K562 (cell line): ENCODE data around the gene RARRES2. TPM values are rescaled to one million over a fixed set of nuclear protein-coding genes. Genes with fewer than 3 reads are reported as not detected.
A peak's percentile ranks its signal among the peaks of the same experiment; 100 is the strongest.

ENCODE experiments used
- ARID1B ChIP-seq: fragments of 450-650 bp; IDR thresholded peaks from 2 replicates; pipeline ENCODE4 v1.6.1; 2016; ENCODE audit warnings: antibody characterized with exemption, mild to moderate bottlenecking, inconsistent platforms
- ATF4 ChIP-seq: fragments of 450-650 bp; formaldehyde crosslinking; IDR thresholded peaks from 2 replicates; pipeline ENCODE4 v1.4.0; 2022; ENCODE audit warnings: mild to moderate bottlenecking, moderate library complexity
- BRF2 ChIP-seq: IDR thresholded peaks from 3 replicates; pipeline ENCODE4 v1.6.1; 2011; ENCODE audit warnings: borderline replicate concordance, mild to moderate bottlenecking; ENCODE audit not compliant: insufficient read length, insufficient read depth
- CHD1 ChIP-seq: fragments of 200-600 bp; sonication (generic); IDR thresholded peaks from one replicate; pipeline ENCODE4 v1.6.1; 2012; ENCODE audit warnings: mild to moderate bottlenecking, moderate library complexity, low read length, inconsistent platforms
- CREB1 ChIP-seq, 2 experiments: sonication (generic) in 1 of 2; formaldehyde crosslinking in 1 of 2; IDR thresholded peaks; 2 replicates each; pipeline versions ENCODE4 v1.6.1 to v1.8.0; 2012 to 2022; ENCODE audit warnings: inconsistent platforms in 1 of 2, mild to moderate bottlenecking in 1 of 2, missing genetic modification reagents in 1 of 2, moderate library complexity in 1 of 2
- E2F3 ChIP-seq: fragments of 250-450 bp; sonication (Bioruptor Pico); IDR thresholded peaks from 2 replicates; pipeline ENCODE4 v1.4.0; 2020; ENCODE audit warnings: mild to moderate bottlenecking
- ESRRB ChIP-seq: fragments of 250-450 bp; sonication (Bioruptor Pico); IDR thresholded peaks from 2 replicates; pipeline ENCODE4 v1.5.0; 2020; ENCODE audit warnings: mild to moderate bottlenecking, moderate library complexity, borderline replicate concordance
- EWSR1 ChIP-seq: fragments of 450-650 bp; IDR thresholded peaks from 2 replicates; pipeline ENCODE4 v1.6.1; 2018; ENCODE audit warnings: borderline replicate concordance, mild to moderate bottlenecking, low read depth, moderate library complexity; ENCODE audit not compliant: partially characterized antibody
- FOXA3 ChIP-seq, 2 experiments: fragments of 450-650 bp in 1 of 2; sonication (generic) in 1 of 2; formaldehyde crosslinking; IDR thresholded peaks in 1 of 2; conservative IDR thresholded peaks in 1 of 2; 2 replicates each; pipeline versions ENCODE4 v1.4.0 to v1.8.0; 2020 to 2022; ENCODE audit warnings: mild to moderate bottlenecking in 2 of 2, missing genetic modification reagents in 1 of 2
- GTF2E2 ChIP-seq: fragments of 200-800 bp; sonication (Bioruptor generic); IDR thresholded peaks from 2 replicates; pipeline ENCODE4 v1.6.1; 2016; ENCODE audit warnings: missing genetic modification characterization, missing compliant biosample characterization
- HMG20B ChIP-seq: fragments of 250-450 bp; sonication (Bioruptor Pico); IDR thresholded peaks from 2 replicates; pipeline ENCODE4 v1.5.0; 2021; ENCODE audit warnings: mild to moderate bottlenecking
- JUNB ChIP-seq: fragments of 450-650 bp; formaldehyde crosslinking; conservative IDR thresholded peaks from 2 replicates; pipeline ENCODE4 v1.4.0; 2020; ENCODE audit warnings: mild to moderate bottlenecking
- L3MBTL2 ChIP-seq: fragments of 450-650 bp; IDR thresholded peaks from 2 replicates; pipeline ENCODE4 v1.6.1; 2016; ENCODE audit warnings: mild to moderate bottlenecking, moderate library complexity
- MBD2 ChIP-seq: sonication (generic); IDR thresholded peaks from 2 replicates; pipeline ENCODE4 v1.6.1; 2016; ENCODE audit warnings: low read depth, borderline replicate concordance
- MTA2 ChIP-seq: fragments of 450-650 bp; IDR thresholded peaks from 2 replicates; pipeline ENCODE4 v1.6.1; 2016; ENCODE audit warnings: low read depth
- OTX1 ChIP-seq: fragments of 450-650 bp; formaldehyde crosslinking; IDR thresholded peaks from 2 replicates; pipeline ENCODE4 v1.4.0; 2022; ENCODE audit warnings: mild to moderate bottlenecking
- PHB ChIP-seq: fragments of 250-450 bp; sonication (Bioruptor Pico); IDR thresholded peaks from 2 replicates; pipeline ENCODE4 v1.5.0; 2021
- POLR3A ChIP-seq: IDR thresholded peaks from 2 replicates; pipeline ENCODE4 v1.6.1; 2011; ENCODE audit warnings: borderline replicate concordance, mild to moderate bottlenecking, moderate library complexity; ENCODE audit not compliant: insufficient read length, insufficient read depth; ENCODE audit errors: extremely low read depth
- RB1 ChIP-seq: fragments of 450-650 bp; IDR thresholded peaks from 2 replicates; pipeline ENCODE4 v1.6.1; 2017; ENCODE audit warnings: low read depth, mild to moderate bottlenecking
- SP1 ChIP-seq: sonication (generic); formaldehyde crosslinking; IDR thresholded peaks from 2 replicates; pipeline ENCODE4 v1.8.1; 2022; ENCODE audit warnings: mild to moderate bottlenecking, missing genetic modification reagents
- TEAD4 ChIP-seq, 2 experiments: sonication (generic) in 1 of 2; formaldehyde crosslinking in 1 of 2; IDR thresholded peaks; 2 replicates each; pipeline versions ENCODE4 v1.6.1 to v1.8.0; 2012 to 2022; ENCODE audit warnings: borderline replicate concordance in 1 of 2, inconsistent platforms in 1 of 2, low read length in 1 of 2, mild to moderate bottlenecking in 1 of 2, missing genetic modification reagents in 1 of 2
- ZBTB12 ChIP-seq: fragments of 250-450 bp; sonication (Bioruptor Pico); IDR thresholded peaks from 2 replicates; pipeline ENCODE4 v1.4.0; 2020
- ZNF695 ChIP-seq: fragments of 450-650 bp; formaldehyde crosslinking; IDR thresholded peaks from 2 replicates; pipeline ENCODE4 v1.4.0; 2020; ENCODE audit warnings: mild to moderate bottlenecking, moderate library complexity
- ZNF717 ChIP-seq: fragments of 250-450 bp; sonication (Bioruptor Pico); IDR thresholded peaks from 2 replicates; pipeline ENCODE4 v1.5.0; 2021
- polyA plus RNA-seq, 8 experiments: library from polyadenylated mRNA; depleted of rRNA in 4 of 8; stranded (reverse) in 5 of 8; unstranded in 3 of 8; fragments of >200 nt; fragmentation: Nextera tagmentation in 2 of 8; fragmentation: Illumina TruSeq in 1 of 8; extraction: Ambion mirVana in 2 of 8; extraction: Trizol in 1 of 8; gene quantifications; 2 replicates each; pipeline versions ENCODE4 v1.2.1 to v1.2.3, GENCODE V29; 2011 to 2014; ENCODE audit warnings: inconsistent platforms in 1 of 8, missing spikeins in 1 of 8
- total RNA-seq, 7 experiments: library from RNA; depleted of rRNA in 6 of 7; stranded (reverse); fragments of >200 nt in 6 of 7; fragmentation: Illumina TruSeq in 2 of 7; extraction: Trizol in 2 of 7; gene quantifications; 2 replicates each; pipeline versions ENCODE4 v1.2.1 to v1.2.3, GENCODE V29; 2011 to 2021; ENCODE audit warnings: low replicate concordance in 1 of 7
- TF ChIP-seq, protein P1 (sequence below): IDR thresholded peaks from 2 replicates; pipeline ENCODE4 v1.6.1; 2012; ENCODE audit warnings: low read depth, low read length, improper control_type of control experiment, borderline replicate concordance

The RARRES2 gene
- total and polyA plus RNA-seq, 9 of the 15 experiments (the other 6 are each of a cell fraction or from before 2014, with no cell fraction given): 0.11 to 1.7 (median 0.23) TPM; not detected in 6

DNA sequence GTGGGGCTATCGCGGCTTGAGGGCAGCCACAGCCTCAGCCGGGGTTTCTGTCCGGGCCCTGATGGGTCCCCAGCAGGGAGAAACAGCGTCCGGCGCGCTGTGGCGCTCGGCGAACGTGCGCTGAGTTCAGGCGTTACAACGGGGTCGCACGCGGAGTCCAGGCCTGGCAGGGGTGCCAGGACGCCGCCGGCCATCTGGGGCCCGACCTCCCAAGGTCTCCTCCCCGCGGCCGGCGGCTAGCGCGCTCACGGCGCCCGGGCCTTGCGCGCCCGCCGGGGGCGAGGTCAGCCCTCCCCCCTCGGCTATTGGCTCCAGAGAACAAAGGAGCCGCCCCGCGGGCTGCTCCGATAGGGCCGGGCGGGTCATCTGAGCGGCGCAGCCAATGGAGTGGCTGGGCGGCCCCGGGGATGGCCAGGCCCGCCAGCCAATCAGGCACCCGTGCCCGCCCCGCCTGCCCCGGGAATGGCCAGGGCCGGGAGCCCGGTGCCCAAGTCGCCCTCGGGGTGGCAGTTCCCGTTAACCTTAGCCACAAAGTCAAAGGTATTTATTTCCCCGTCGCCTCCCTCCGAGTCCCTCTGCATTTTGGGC, 37.5 kb upstream of the RARRES2 start, which contains the start of gene ZNF775 (continued):
- TF ChIP-seq ESRRB (CRISPR knock-in tag) (no peak), TEAD4 (IDR thresholded peaks at IDR 0.05; ENCODE audit: low read length) (no peak), TEAD4 (CRISPR knock-in tag; IDR thresholded peaks at IDR 0.05; ENCODE audit: borderline replicate concordance) (no peak), RB1 (peak; percentile 85), HMG20B (CRISPR knock-in tag) (no peak), ZBTB12 (CRISPR knock-in tag) (no peak), L3MBTL2 (peak; percentile 77), CREB1 (IDR thresholded peaks at IDR 0.05) (no peak), CREB1 (CRISPR knock-in tag; IDR thresholded peaks at IDR 0.05) (peak; percentile 72; the same call in 1 of the 2 replicates), OTX1 (CRISPR knock-in tag) (no peak), CHD1 (no peak), BRF2 (no peak), FOXA3 (CRISPR knock-in tag; conservative IDR thresholded peaks at IDR 0.05 in 1 of 2, IDR thresholded peaks at IDR 0.05 in 1 of 2) (no peak), ZNF717 (no peak), GTF2E2 (peak; percentile 12; the same call in 1 of the 2 replicates), E2F3 (CRISPR knock-in tag) (peak; percentile 18; the same call in 1 of the 2 replicates), ARID1B (no peak), MBD2 (peak; percentile 97), ZNF695 (no peak), EWSR1 (no peak), MTA2 (no peak), ATF4 (CRISPR knock-in tag) (peak; percentile 55; the same call in 1 of the 2 replicates), POLR3A (no peak), SP1 (CRISPR knock-in tag) (peak; percentile 90), PHB (CRISPR knock-in tag) (0 out of 2 replicates have a peak, but pooled peaks have one; percentile 48), JUNB (CRISPR knock-in tag) (no peak)
- TF ChIP-seq, protein P1, sequence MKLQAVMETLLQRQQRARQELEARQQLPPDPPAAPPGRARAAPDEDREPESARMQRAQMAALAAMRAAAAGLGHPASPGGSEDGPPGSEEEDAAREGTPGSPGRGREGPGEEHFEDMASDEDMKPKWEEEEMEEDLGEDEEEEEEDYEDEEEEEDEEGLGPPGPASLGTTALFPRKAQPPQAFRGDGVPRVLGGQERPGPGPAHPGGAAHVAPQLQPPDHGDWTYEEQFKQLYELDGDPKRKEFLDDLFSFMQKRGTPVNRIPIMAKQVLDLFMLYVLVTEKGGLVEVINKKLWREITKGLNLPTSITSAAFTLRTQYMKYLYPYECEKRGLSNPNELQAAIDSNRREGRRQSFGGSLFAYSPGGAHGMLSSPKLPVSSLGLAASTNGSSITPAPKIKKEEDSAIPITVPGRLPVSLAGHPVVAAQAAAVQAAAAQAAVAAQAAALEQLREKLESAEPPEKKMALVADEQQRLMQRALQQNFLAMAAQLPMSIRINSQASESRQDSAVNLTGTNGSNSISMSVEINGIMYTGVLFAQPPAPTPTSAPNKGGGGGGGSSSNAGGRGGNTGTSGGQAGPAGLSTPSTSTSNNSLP: no peak
